K562 (cell line): ENCODE results near the gene ATF5. TPM values are rescaled to one million over a fixed set of nuclear protein-coding genes. Genes with fewer than 3 reads are reported as not detected.
"Not testable (repeated sequence)": the region's sequence is repeated elsewhere in the genome, so short reads cannot be mapped to it uniquely, and the experiment has no call there.

ENCODE experiments used
- ATAC-seq: fragments of 200-7000 bp; cut with Tn5 transposase; 3 replicates; pipeline ENCODE4 v1.9.1; 2020; ENCODE audit warnings: moderate library complexity
- BruUV-seq: library from RNA; stranded (reverse); fragments of 400-500 nt; replicated peaks from 2 replicates; lab custom pipeline; 2021; lab: Mats Ljungman, UMichigan
- CTCF ChIA-PET: fragments of 300-600 bp; formaldehyde crosslinking; extraction: SDS; loops from one replicate; lab custom pipeline; 2021; ENCODE audit warnings: low intra/inter-chr PET ratio; lab: Yijun Ruan, JAX
- POLR2A ChIA-PET: fragments of 300-600, 350-650 bp; sonication (Branson Sonifier 250); formaldehyde crosslinking; extraction: SDS; loops from one replicate; lab custom pipeline; 2021; ENCODE audit warnings: antibody characterized with exemption, inconsistent platforms; lab: Yijun Ruan, JAX
- DNase-seq, 4 experiments: peaks; one replicate each; pipeline versions ENCODE4 v3.0.0 to v3.0.0-alpha.2; 2011 to 2018; ENCODE audit warnings: low spot score in 3 of 4, mixed read lengths in 3 of 4; ENCODE audit errors: extremely low read depth in 1 of 4
- FAIRE-seq: peaks from 2 replicates; lab custom pipeline; 2011; peaks lifted over from hg19 to GRCh38; lab: Jason Lieb, UNC
- H2AFZ ChIP-seq: 2 replicates; pipeline ENCODE4 v1.6.0; 2011; ENCODE audit warnings: low read depth, low read length, control low read depth, inconsistent platforms
- H3K27ac ChIP-seq: fragments of 200-600 bp; 3 replicates; pipeline ENCODE4 v1.8.0; 2011; ENCODE audit warnings: low read depth, mild to moderate bottlenecking, control low read depth, inconsistent platforms, low read length, moderate library complexity, mixed read lengths; ENCODE audit errors: extremely low read depth
- H3K27me3 ChIP-seq, 2 experiments: fragments of 300-600 bp in 1 of 2; 2 replicates in 1 of 2; 3 replicates in 1 of 2; pipeline versions ENCODE4 v1.6.0 to v1.8.0; 2011; ENCODE audit warnings: inconsistent platforms in 2 of 2, low read length in 2 of 2, mild to moderate bottlenecking in 1 of 2, mixed read lengths in 1 of 2, moderate library complexity in 1 of 2; ENCODE audit not compliant: control insufficient read depth in 2 of 2, insufficient read depth in 2 of 2
- H3K36me3 ChIP-seq: fragments of 300-600 bp; 3 replicates; pipeline ENCODE4 v1.8.0; 2011; ENCODE audit warnings: mild to moderate bottlenecking, low read length, inconsistent platforms; ENCODE audit not compliant: control insufficient read depth, insufficient read depth
- H3K4me1 ChIP-seq, 2 experiments: fragments of 200-600 bp in 1 of 2; replicated peaks in 1 of 2; 2 replicates in 1 of 2; 3 replicates in 1 of 2; pipeline versions ENCODE4 v1.5.1 to v1.8.0; 2011; ENCODE audit warnings: inconsistent platforms in 2 of 2, low read length in 2 of 2, mild to moderate bottlenecking in 1 of 2, mixed read lengths in 1 of 2, moderate library complexity in 1 of 2; ENCODE audit not compliant: control insufficient read depth in 2 of 2, insufficient read depth in 2 of 2
- H3K4me2 ChIP-seq: 2 replicates; pipeline ENCODE4 v1.6.1; 2011; ENCODE audit warnings: low read length, control low read depth, inconsistent platforms, mixed read lengths; ENCODE audit not compliant: insufficient read depth
- H3K4me3 ChIP-seq: fragments of 200-600 bp; sonication (generic), shearing (Covaris generic); 2 replicates; pipeline ENCODE4 v1.5.1; 2016; ENCODE audit warnings: control low read depth, inconsistent platforms
- H3K79me2 ChIP-seq: fragments of 200-600 bp; 3 replicates; pipeline ENCODE4 v1.8.0; 2011; ENCODE audit warnings: low read length, inconsistent platforms; ENCODE audit not compliant: control insufficient read depth, insufficient read depth
- H3K9ac ChIP-seq, 2 experiments: 2 replicates each; pipeline versions ENCODE4 v1.6.0 to v1.6.1; 2011; ENCODE audit warnings: low read depth in 2 of 2, low read length in 2 of 2, control low read depth in 1 of 2, inconsistent platforms in 1 of 2, mild to moderate bottlenecking in 1 of 2, mixed read lengths in 1 of 2; ENCODE audit not compliant: insufficient read depth in 1 of 2
- H3K9me1 ChIP-seq: one replicate; pipeline ENCODE4 v1.6.0; 2011; ENCODE audit warnings: inconsistent platforms, mild to moderate bottlenecking, low read length, moderate library complexity; ENCODE audit not compliant: control insufficient read depth, insufficient read depth
- H3K9me3 ChIP-seq: replicated peaks from 2 replicates; pipeline ENCODE4 v1.5.1; 2011; ENCODE audit warnings: low read depth, low read length, inconsistent platforms; ENCODE audit not compliant: control insufficient read depth, insufficient read depth
- H4K20me1 ChIP-seq: replicated peaks from 2 replicates; pipeline ENCODE4 v1.6.1; 2011; ENCODE audit warnings: low read length, inconsistent platforms, mixed read lengths; ENCODE audit not compliant: control insufficient read depth, insufficient read depth
- C11orf30 ChIP-seq: fragments of 450-650 bp; IDR thresholded peaks from 2 replicates; pipeline ENCODE4 v1.6.1; 2016; ENCODE audit warnings: low read depth, mild to moderate bottlenecking
- CUX1 ChIP-seq: fragments of 200-800 bp; sonication (Bioruptor generic); IDR thresholded peaks from 2 replicates; pipeline ENCODE4 v1.6.1; 2016; ENCODE audit warnings: missing genetic modification characterization, missing compliant biosample characterization
- FOS ChIP-seq: IDR thresholded peaks from 3 replicates; pipeline ENCODE4 v1.6.1; 2011; ENCODE audit not compliant: insufficient read length; ENCODE audit errors: extremely low read depth
- MAFG ChIP-seq: fragments of 450-650 bp; conservative IDR thresholded peaks from 2 replicates; pipeline ENCODE4 v1.6.1; 2016; ENCODE audit warnings: missing genetic modification characterization, missing compliant biosample characterization
- SPI1 ChIP-seq: IDR thresholded peaks from 2 replicates; pipeline ENCODE4 v1.6.1; 2011; ENCODE audit warnings: low read depth, low read length, control low read depth, borderline replicate concordance
- ZNF143 ChIP-seq: sonication (generic); formaldehyde crosslinking; IDR thresholded peaks from 2 replicates; pipeline ENCODE4 v1.9.0; 2022; ENCODE audit warnings: mild to moderate bottlenecking, missing genetic modification reagents
- ZNF253 ChIP-seq: fragments of 250-450 bp; sonication (Bioruptor Pico); conservative IDR thresholded peaks from 2 replicates; pipeline ENCODE4 v1.6.1; 2021; ENCODE audit warnings: mild to moderate bottlenecking
- ZNF316 ChIP-seq: fragments of 450-650 bp; IDR thresholded peaks from 2 replicates; pipeline ENCODE4 v1.6.1; 2016
- WGBS: fragments of 100-300 bp; shearing (Covaris generic); methylation state at CpG from one replicate; pipeline ENCODE4 v1.1.6; 2016; ENCODE audit warnings: low coverage, mixed read lengths; ENCODE audit not compliant: insufficient coverage; ENCODE audit errors: missing lambda C conversion rate; 5-methylcytosine and 5-hydroxymethylcytosine counted together
- in situ Hi-C: fragments of 300-500 bp; cut with MboI; formaldehyde crosslinking; loops from 4 replicates; pipeline ENCODE4 v1.15.0; 2018; ENCODE audit warnings: inconsistent platforms, mixed read lengths
- intact Hi-C: fragments of 100-400 bp; cut with micrococcal nuclease; formaldehyde crosslinking; loops from 2 replicates; pipeline ENCODE4 v1.14.2; 2022
- polyA plus RNA-seq, 8 experiments: library from polyadenylated mRNA; depleted of rRNA in 4 of 8; stranded (reverse) in 5 of 8; unstranded in 3 of 8; fragments of >200 nt; fragmentation: Nextera tagmentation in 2 of 8; fragmentation: Illumina TruSeq in 1 of 8; extraction: Ambion mirVana in 2 of 8; extraction: Trizol in 1 of 8; gene quantifications; 2 replicates each; pipeline versions ENCODE4 v1.2.1 to v1.2.3, GENCODE V29; 2011 to 2014; ENCODE audit warnings: inconsistent platforms in 1 of 8, missing spikeins in 1 of 8
- total RNA-seq, 7 experiments: library from RNA; depleted of rRNA in 6 of 7; stranded (reverse); fragments of >200 nt in 6 of 7; fragmentation: Illumina TruSeq in 2 of 7; extraction: Trizol in 2 of 7; gene quantifications; 2 replicates each; pipeline versions ENCODE4 v1.2.1 to v1.2.3, GENCODE V29; 2011 to 2021; ENCODE audit warnings: low replicate concordance in 1 of 7
- TF ChIP-seq, protein P1 (sequence below): fragments of 450-650 bp; IDR thresholded peaks from 2 replicates; pipeline ENCODE4 v1.6.1; 2016

Gene ATF5
- total and polyA plus RNA-seq, 9 of the 15 experiments (the other 6 are each of a cell fraction or from before 2014, with no cell fraction given) = 3.0 to 57.6 (median 11.1) TPM

DNA sequence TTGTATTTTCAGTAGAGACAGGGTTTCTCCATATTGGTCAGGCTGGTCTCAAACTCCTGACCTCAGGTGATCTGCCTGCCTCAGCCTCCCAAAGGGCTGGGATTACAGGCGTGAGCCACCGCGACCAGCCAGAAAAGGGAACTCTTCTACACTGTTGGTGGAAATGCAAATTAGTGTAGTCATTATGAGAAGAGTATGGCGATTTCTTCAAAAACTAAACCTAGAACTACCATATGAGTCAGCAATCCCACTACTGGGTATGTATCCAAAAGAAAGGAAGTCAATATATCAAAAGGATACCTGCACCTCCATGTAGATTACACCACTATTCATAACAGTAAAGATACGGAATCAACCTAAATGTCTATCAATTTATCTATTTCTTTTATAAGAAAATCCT is 15.6 kb downstream of the ATF5 start:
- ATAC-seq, CTCF ChIA-PET, H3K4me2 ChIP-seq, intact Hi-C loops, H2AFZ ChIP-seq, H3K36me3 ChIP-seq, POLR2A ChIA-PET: not testable (repeated sequence)
- WGBS = 19% methylated on average over 5 of the region's 5 CpGs
- peak; percentile 56; the same call in 1 of the 2 replicates for TF ChIP-seq C11orf30
- peak; percentile 18; the same call in 1 of the 2 replicates for TF ChIP-seq SPI1
- peak; percentile 27; the same call in 1 of the 2 replicates for TF ChIP-seq MAFG (tag)
- peak; percentile 48 for TF ChIP-seq ZNF316
- TF ChIP-seq, all 486 proteins: peak for 4; not testable (repeated sequence) for 482
- H3K79me2 ChIP-seq, BruUV-seq, H3K9ac ChIP-seq, H3K27me3 ChIP-seq, in situ Hi-C loops, H3K27ac ChIP-seq, H4K20me1 ChIP-seq, H3K9me3 ChIP-seq, H3K4me1 ChIP-seq, H3K4me3 ChIP-seq, FAIRE-seq, DNase-seq, H3K9me1 ChIP-seq: not testable (repeated sequence)

DNA sequence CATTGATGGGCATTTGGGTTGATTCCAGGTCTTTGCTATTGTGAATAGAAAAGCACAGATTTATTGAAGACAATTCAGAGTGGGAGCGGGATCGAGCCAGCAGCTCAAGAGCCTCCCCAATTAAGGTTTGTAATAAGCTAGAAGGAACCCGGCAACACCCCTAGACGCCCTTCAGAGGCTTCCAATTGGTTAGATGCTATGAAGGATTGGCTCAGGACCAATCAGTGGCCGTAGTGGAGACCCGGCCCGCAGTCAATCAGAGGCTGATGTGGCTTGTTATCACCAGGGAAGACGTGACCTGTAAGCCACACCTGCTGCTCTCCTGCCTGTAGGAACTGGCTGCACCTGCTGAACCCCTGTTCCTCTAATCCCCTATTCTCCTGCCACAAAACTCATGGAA is 17.4 kb downstream of the ATF5 start:
- ChIA-PET POLR2A (no interaction called here), CTCF (interaction anchor here (0.6 kb wide), 1 partner anchor 671 kb away, joined by 5 read pairs; no protein-coding TSS in a partner anchor)
- H3K4me3 ChIP-seq = no peak overlapping the region
- no peak overlapping the region for H3K9ac ChIP-seq
- FAIRE-seq (no peak), ATAC-seq (peak; percentile 86), DNase-seq (peak in 1 of 4 experiments; percentile 40)
- intact Hi-C loops (no loop called here), in situ Hi-C loops (no loop called here)
- no peaks in the 10 kb centered on the region for H3K9me1 ChIP-seq
- H3K79me2 ChIP-seq = no peaks in the 10 kb centered on the region
- no peaks in the 10 kb centered on the region for H3K9me3 ChIP-seq
- no peak overlapping the region for H3K27ac ChIP-seq
- H3K4me1 ChIP-seq = peaks cover 3 to 5% of the 10 kb centered on the region in 2 experiments; a peak in 3 of 5 replicates
- H3K27me3 ChIP-seq = peaks cover 3 to 4% of the 10 kb centered on the region in 2 experiments; a peak in 3 of 5 replicates
- BruUV-seq = no TSS peak
- WGBS = 8% methylated on average over 8 of the region's 8 CpGs
- no peaks in the 10 kb centered on the region for H3K36me3 ChIP-seq
- no peaks in the 10 kb centered on the region for H4K20me1 ChIP-seq
- no peak overlapping the region for H3K4me2 ChIP-seq
- no peak overlapping the region for H2AFZ ChIP-seq
- TF ChIP-seq, protein P1, sequence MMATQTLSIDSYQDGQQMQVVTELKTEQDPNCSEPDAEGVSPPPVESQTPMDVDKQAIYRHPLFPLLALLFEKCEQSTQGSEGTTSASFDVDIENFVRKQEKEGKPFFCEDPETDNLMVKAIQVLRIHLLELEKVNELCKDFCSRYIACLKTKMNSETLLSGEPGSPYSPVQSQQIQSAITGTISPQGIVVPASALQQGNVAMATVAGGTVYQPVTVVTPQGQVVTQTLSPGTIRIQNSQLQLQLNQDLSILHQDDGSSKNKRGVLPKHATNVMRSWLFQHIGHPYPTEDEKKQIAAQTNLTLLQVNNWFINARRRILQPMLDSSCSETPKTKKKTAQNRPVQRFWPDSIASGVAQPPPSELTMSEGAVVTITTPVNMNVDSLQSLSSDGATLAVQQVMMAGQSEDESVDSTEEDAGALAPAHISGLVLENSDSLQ = peak; percentile 94
- TF ChIP-seq ZNF253 (CRISPR knock-in tag) (no peak), ZNF143 (CRISPR knock-in tag) (no peak), FOS (peak; percentile 32), CUX1 (no peak)
